GM19238 (cell line): Measurements from ENCODE around the gene LAMTOR5.
A peak's percentile ranks its signal among the peaks of the same experiment; 100 is the strongest.
"Not testable (repeated sequence)": the region's sequence is repeated elsewhere in the genome, so short reads cannot be mapped to it uniquely, and the experiment has no call there.

Experiments
- DNase-seq: peaks from one replicate; pipeline ENCODE4 v3.0.0; 2011; ENCODE audit warnings: low spot score; ENCODE audit not compliant: insufficient read length

Gene LAMTOR5

GRCh38 chr1:110428946-110429345 lies 21.5 kb upstream of the LAMTOR5 start:
- DNase-seq = no peak

- no peak for DNase-seq
Observed at GRCh38 chr1:110426854-110427253, 19.4 kb upstream of the LAMTOR5 start.

- DNase-seq = no peak
Observed at GRCh38 chr1:110425612-110426152, 18.2 kb upstream of the LAMTOR5 start.

GRCh38 chr1:110424699-110425611 lies 17.5 kb upstream of the LAMTOR5 start:
- DNase-seq = no peak

- DNase-seq = no peak
Observed at GRCh38 chr1:110420874-110421793, 13.6 kb upstream of the LAMTOR5 start.

GRCh38 chr1:110420023-110420662 lies 12.6 kb upstream of the LAMTOR5 start:
- DNase-seq = no peak

- DNase-seq = no peak
Observed at GRCh38 chr1:110418729-110419128, 11.2 kb upstream of the LAMTOR5 start.

- DNase-seq = not testable (repeated sequence)
Observed at GRCh38 chr1:110413045-110413444, 5.6 kb upstream of the LAMTOR5 start.

GRCh38 chr1:110412576-110412975 lies 5.1 kb upstream of the LAMTOR5 start:
- peak; percentile 48 for DNase-seq

- DNase-seq = no peak
Observed at GRCh38 chr1:110411173-110411735, 3.8 kb upstream of the LAMTOR5 start.

- DNase-seq = no peak
Observed at GRCh38 chr1:110409316-110409715, 1.8 kb upstream of the LAMTOR5 start.

GRCh38 chr1:110408488-110408887 lies 994 bp upstream of the LAMTOR5 start:
- no peak for DNase-seq

- not testable (repeated sequence) for DNase-seq
Observed at GRCh38 chr1:110406407-110406806, 1.1 kb downstream of the LAMTOR5 start.

- DNase-seq = no peak
Observed at GRCh38 chr1:110404401-110404800, 3.1 kb downstream of the LAMTOR5 start.

- no peak for DNase-seq
Observed at GRCh38 chr1:110403805-110404204, 3.7 kb downstream of the LAMTOR5 start.

GRCh38 chr1:110396259-110396958 lies 11.1 kb downstream of the LAMTOR5 start:
- not testable (repeated sequence) for DNase-seq

GRCh38 chr1:110394493-110394820 lies 13.0 kb downstream of the LAMTOR5 start:
- no peak for DNase-seq

GRCh38 chr1:110393691-110394492 lies 13.6 kb downstream of the LAMTOR5 start:
- DNase-seq = no peak

GRCh38 chr1:110393286-110393685 lies 14.2 kb downstream of the LAMTOR5 start:
- DNase-seq = no peak
